ENCODE results near the gene THAP11. TPM values are rescaled to one million over a fixed set of nuclear protein-coding genes. Genes with fewer than 3 reads are reported as not detected.

The THAP11 gene
- 61.6 and 65.5 TPM in 2 replicates for total RNA-seq (2014; rRNA removed)
- 19.5 TPM for polyA plus RNA-seq (2012)

DNA sequence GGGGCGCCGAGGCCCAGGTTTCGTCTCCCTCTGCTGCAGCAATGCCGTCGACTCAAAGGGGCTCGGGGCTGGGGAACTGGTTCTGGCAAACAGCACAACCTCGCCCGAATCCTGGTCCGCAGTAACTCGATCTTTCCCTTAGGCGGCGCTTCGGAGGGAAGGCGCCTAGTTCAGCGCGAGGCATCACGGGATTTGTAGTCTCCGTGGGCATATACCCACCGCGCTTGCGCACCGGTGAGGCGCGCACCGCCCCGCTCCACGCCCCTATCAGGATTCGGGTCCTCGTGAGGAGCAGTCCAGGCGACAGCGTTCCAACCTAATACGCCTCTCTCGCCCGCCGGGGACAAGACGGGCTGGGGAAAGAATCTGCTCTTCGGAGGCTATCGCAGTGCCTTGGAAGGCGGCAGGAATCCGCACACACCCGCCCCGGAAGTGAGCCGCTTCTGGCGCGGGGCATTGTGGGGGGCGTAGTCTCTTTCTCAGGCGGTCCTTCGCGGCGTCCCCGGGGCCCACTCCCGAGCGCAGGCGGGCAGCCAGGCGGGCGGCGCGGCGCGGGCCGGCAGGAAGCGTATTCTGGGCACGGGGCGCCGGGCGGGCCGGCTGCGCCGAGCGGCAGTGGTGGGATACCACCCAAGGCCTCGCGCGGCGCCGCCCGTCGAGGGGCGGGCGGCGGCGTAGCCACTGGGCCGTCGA lies at the start of gene THAP11:
Gene THAP11, plus strand, starts transcription at position 505 of the 693 bp plus-strand sequence. CDS start 235 bp downstream, outside the sequence.
- peak; percentile 92 for DNase-seq (ENCODE audit: low read depth)

DNA sequence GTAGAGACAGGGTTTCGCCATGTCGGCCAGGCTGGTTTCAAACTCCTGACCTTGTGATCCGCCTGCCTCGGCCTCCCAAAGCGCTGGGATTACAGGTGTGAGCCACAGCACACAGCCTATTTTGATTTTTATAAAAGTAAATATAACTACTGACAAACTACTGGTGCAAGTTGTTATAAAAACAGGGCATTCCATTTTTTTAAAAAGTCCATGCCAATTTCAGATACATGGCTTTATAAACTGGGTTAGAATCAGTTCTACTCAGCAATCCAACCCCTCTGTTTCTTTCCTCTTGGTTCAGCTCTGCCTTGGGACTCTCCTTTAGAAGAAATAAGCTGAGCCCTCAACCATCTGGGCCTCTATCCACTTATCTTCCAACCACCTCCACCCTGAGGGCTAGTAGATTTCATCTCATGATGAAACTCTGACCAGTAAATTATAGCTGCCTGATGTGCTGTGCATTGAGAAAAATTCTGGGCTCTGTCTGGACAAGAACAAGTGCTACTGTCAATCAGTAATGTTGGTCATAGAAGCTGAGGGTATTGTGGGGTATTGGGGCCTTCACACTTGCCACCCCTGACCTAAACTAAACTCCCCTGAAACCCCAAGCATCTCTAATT lies 45.9 kb upstream of the THAP11 start:
- peak; percentile 11 for DNase-seq (ENCODE audit: low read depth)

DNA sequence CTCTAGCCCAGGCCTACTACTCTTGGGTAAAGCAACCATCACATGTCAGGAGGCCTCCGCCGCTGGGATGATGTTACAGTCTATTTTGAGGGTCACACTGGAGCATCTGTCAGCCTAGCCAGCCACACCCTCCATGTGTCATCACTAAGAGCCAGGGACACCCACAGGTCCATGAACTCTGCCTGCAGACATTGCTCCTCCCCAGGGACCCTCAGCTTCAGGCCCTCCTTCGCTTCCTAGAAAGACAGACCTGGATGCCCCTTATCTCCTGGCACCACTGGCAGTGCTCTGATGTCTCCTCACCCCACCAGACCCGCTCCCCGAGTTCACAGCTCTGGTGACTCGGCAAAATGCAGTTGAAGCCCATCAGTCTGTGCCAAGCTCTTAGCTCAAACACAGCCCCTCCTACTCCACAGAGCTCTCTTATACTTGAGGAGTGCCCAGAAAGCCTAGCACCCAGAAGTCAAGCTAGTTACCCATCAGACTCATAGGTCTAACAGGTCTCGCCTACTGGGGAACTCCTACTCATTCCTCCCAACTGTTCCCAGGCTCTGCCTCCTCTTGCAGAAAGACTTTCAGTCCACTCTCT lies 41.7 kb upstream of the THAP11 start:
- DNase-seq (ENCODE audit: low read depth), result peak; percentile 32

DNA sequence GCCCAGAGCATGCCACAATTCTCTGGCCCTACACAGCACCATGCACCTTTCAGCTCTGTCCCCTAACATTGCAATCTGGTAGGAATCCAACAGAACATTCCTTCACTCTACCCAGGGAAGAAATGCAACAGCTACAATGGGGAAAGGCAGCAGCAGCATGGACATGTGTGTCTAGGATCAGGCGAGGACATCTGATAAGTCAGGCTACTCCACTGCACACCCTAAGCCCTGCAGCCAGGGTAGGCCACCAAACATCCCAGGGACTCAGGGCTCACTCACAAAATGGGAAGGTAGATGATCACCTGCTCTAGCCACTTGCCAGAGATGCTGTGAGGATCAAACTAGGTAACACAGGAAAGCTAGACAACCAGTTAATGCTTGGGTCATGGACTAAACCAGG lies 40.9 kb upstream of the THAP11 start:
- no peak for DNase-seq (ENCODE audit: low read depth)

DNA sequence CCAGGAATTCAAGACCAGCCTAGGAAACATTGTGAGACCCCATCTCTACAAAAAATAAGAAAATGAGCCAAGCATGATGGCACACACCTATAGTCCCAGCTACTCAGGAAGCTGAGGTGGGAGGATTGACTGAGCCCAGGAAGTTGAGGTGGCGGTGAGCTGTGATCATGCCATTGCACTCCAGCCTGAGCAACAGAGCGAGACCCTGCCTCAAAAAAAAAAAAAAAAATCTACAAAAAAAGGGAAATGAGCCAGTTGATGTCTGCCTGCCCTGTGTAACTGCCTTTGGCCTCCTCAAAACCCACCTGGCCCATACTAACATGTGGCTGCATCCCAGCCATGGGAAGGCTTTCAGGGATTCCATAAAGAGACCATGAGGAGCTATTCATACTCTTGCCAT lies 40.2 kb upstream of the THAP11 start:
- no peak for DNase-seq (ENCODE audit: low read depth)

DNA sequence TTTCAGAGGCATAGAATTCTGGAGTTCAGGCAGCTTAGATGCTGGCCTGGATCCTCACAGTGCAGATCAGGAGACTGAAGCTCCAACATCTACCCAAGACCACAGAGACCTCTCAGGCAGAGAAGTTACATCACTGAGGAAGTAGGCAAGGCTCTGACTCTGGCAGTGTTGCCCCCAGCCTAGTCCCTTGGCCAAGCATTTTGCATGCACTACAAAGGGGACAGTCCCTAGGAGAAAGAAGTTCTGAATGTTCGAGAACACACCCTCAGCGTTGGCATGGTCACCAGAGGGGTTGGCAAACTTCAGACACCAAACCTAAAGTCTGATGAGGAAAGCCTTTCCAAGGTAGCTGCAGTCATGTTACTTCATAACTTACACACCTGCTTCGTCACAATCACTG lies 38.2 kb upstream of the THAP11 start:
- no peak for DNase-seq (ENCODE audit: low read depth)

DNA sequence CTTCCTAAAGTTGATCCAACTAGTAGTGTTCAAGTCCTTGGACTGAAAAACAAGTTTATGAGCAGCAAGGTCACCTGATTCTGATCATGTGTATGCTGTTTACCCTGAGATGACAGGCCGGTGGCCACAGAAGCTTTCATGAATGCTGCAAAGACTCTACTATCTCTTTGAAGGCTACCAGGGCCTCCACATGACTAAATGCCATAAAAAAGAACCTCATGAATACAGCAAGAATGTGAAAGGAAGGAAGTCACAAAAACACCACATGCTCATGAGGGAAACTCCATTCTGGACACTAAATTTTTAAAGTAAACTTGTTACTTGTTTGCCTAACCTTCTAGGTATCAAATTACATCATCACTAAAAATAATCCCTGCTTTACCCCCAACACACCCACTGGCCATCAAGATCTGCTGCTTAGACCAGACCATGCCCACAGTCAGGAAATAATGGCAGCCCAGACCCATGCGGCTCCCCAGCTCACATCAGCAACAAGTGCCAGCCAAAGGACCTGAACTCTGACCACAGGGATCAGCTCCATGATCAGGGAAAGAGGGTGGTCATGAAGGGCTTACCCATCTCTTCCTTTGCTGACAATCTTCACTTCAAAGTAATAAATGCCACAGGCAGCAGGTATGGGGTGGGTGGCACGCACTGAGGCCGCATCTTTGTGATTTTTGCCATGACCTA lies 37.1 kb upstream of the THAP11 start:
- no peak for DNase-seq (ENCODE audit: low read depth)

DNA sequence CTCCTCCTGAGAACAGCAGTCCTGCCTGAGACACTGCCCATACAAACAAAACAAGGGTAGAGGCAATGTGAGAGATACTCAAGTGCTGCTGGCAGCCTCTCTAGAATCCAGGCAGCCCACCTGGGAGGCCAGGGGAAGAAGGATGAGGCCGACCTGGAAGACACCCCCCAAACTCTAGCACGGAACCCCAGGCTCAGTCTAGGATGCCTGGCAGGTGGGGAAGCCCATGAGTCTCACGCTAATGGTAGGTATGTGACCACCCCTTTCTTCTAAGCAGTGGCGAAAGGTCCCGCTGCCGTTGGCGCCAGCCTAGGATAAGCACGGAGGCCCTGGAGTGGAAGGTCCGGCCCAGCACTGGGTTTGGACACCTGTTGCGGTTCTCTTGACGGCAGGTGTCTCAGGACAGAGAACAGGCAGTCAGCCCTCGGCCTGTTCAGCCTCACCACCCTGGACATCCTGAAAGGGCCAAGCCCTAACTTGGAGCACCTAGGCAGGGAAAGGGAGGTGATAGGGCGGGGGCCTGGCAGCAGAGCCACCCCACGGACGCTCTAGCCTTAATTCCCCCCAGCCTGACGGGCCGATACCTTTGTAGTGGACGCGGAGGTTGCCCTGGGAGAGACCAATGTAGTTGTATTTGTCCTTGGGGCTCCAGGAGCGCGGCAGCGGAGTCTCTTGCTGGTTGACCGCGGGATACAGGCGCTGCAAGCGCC lies 36.2 kb upstream of the THAP11 start:
- peak; percentile 17 for DNase-seq (ENCODE audit: low read depth)

DNA sequence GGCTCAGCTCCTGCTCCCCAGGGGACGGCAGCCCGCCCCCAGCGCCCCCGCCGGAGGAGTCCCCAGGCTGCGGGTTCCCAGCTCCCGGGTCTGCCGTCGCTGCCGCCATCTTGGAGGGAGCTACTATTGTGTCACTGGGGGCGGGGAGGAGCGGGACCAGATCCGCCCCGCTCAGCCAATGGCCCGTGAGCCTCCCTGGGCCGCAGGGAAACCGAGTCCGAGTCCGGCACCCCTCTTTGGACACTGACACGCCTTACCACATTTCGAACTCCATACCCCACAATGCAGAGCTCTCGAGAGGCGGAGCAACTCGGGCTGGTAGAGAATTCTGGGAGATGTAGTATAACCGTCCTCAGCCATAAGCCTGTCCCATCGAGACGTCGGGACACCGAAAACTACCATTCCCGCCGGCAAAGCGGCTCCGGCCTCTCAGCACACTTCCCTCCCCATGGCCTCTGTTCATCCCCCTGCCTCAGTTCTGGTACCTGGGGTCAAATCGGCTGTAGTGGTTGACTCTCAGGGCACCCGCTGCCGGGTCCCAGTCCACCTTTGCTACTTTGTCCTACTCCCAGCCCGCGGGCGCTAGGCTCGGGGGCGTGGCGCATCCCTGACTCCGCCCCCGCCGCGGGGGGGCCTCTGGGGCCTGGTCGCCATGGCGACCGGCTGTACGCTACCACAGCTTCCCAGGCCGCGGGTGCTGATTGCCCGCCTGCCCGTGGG lies 35.5 kb upstream of the THAP11 start, which contains the start of the genes RANBP10 and TSNAXIP1:
Gene RANBP10, minus strand, starts transcription at position 133 of the 720 bp plus-strand sequence. Its CDS starts 24 bp downstream, at position 109.
Gene TSNAXIP1, plus strand, starts transcription at position 462 of the 720 bp plus-strand sequence. CDS start 261 bp downstream, outside the sequence.
- DNase-seq (ENCODE audit: low read depth), result peak; percentile 100

DNA sequence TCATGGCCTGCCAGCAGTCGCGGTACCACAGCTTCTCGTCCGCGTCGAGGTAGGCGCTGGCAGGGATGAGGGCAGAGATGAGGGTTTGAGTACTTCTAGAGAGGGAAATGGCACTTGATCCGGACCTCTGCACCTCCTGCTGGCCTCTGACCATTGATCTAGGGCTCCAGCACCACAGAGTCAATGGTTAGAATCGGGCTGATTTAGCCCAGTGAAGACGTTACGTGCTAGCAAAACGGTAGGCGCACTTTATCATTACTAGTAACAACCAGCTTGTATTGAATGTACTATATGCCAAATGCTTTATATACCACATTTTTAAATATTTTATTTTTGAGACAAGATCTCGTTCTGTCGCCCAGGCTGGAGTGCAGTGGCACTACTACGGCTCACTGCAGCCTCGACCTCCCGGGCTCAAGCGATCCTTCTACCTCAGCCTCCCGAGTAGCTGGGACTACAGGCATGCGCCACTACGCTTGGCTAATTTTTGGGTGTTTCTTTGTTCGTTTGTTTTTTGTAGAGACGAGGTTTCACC lies 34.9 kb upstream of the THAP11 start:
- DNase-seq (ENCODE audit: low read depth), result no peak

DNA sequence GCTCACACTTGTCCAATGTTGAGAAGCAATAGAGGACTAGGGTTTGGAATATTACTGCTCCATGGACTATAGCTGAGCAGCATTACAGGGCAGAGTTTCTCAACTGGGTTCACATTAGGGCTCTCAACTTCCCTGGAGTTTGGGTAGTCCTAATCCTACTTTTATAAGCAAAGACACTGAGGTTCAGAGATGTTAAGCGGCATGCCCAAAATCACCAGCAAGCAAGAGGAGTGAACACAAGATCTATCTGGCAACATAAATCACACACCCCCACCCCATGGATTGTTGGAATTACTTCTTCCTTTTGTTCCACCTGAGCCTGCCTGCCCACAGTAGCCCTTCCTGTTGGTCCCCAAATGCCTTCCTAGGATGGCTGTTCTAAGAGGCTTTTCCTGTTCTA lies 30.2 kb upstream of the THAP11 start:
- no peak for DNase-seq (ENCODE audit: low read depth)

DNA sequence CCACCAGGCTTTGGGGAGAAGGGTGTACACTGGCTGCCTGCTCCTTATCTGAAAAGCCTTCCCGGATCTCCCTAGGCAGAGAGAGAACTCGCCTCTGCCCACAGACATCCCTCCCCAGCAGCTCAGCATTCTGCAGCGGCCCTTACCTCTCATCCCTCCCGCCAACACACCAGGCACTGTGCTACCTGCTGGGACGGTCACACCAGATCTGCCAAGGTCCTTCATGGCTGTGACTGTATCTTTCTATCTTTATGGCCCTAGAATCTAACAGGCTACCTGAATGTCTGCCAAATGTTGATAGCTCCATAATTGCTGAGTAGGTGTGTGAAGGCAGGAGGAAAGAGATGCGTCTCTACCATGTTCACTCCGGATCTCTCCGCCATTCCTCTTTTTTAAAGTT lies 27.6 kb upstream of the THAP11 start:
- no peak for DNase-seq (ENCODE audit: low read depth)

DNA sequence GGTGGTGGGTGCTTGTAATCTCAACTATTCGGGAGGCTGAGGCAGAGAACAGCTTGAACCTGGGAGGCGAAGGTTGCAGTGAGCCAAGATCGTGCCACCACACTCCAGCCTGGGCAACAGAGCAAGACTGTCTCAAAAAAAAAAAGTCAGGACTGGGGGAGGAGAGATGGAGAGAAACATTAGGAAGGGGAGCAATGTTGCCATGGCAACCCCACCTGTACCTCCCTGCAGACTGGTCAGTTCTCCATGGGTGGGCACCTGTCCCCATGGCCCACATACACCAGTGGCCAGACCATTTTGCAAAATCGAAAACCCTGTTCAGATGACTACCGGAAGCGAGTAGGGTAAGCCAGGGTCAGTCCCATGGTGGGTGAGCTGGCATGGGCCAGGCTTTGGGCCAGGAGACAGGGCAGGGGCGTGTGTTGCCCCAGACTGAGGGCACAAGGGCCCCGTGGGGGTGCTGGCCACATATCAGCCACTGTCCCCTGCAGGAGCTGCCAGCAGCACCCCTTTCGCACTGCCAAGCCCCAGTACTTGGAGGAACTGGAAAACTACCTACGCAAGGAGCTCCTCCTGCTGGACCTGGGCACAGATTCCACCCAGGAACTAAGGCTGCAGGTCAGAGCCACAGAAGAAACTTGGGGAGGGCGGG lies 21.4 kb upstream of the THAP11 start:
- no peak for DNase-seq (ENCODE audit: low read depth)

DNA sequence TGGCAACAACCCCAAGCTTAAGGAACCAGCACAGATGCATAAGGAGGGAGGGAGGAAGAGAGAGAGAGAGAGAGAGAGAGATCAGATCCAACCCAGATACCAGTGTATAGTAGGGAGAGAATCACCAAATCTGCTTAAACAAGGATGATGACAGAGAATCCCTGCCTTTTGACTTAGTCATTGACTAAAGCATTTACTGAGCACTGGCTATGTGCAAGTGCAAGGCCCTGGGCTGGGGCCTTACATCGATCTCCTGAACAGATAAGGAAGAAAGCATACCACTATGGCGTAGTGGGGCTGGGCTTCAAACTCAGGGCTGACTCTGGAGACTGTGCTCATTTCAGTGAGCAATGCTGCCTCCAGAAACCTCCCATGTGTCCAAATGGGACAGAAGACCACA lies 19.6 kb upstream of the THAP11 start:
- no peak for DNase-seq (ENCODE audit: low read depth)

DNA sequence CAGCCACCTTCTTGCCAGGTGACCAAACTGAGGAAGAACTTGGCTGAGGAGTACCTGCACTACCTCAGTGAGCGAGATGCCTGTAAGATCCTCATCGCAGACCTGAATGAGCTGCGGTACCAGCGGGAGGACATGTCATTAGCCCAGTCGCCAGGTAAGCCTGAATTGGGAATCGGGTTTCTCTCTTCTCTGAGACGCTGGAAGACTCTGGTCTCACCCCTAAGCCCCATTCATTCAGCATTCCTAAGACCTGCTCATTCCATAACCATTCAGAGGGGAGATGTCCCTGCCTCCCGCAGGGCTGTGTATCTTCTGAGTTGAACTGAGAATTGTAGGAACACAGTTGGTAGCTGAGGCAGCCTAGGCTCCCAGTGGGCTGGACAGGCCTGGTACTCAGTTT lies 17.0 kb upstream of the THAP11 start:
- no peak for DNase-seq (ENCODE audit: low read depth)

DNA sequence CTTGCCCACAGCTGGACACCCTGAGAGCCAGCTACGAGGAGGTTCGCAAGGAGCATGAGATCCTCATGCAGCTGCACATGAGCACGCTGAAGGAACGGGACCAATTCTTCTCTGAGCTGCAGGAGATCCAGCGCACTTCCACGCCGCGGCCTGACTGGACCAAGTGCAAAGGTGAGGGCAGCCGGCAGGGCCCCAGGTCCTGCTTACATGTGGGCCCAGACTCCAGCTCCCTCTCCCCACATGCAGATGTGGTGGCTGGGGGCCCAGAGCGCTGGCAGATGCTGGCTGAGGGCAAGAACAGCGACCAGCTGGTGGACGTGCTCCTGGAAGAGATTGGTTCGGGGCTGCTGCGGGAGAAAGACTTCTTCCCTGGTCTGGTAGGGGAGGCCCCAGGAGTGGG lies 16.2 kb upstream of the THAP11 start:
- DNase-seq (ENCODE audit: low read depth), result no peak

DNA sequence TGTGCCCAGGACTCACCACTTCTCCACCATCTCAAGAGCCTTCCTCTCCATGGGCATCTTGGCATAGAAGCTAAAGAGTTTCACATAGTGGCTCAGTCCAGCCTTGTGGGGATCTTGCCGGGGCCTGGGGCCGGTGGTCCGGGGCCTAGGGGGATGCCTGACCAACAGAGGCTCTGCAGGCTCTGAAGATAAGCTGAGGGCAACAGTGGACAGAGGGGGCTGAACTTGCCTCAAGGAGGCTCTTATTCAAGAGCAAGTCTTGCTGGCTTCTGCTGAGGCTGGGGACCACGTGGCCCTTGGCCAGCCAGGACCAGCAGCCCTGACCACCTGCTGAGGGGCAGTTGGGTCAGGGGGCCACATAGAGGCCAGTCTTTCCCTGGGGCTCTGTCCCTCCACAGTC lies 13.5 kb upstream of the THAP11 start:
- no peak for DNase-seq (ENCODE audit: low read depth)

DNA sequence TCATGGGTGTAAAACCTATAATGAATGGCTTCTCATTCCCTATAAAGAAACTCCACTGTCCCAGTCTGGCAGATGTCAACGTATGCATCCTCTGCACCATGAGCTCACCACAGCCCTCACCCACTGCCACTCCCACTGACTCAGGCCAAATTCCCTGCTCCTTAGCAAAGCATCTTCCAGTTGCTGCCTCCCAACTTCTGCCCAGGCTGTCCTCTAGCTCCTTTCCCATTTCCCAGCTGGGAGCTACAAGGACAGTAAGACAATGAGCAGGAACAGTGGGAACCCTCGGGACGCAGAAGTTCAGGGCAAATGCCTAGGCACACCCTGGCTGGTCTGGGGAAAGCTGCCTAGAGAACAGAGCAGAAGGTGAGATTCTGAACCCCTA lies 9.1 kb upstream of the THAP11 start:
- peak; percentile 73 for DNase-seq (ENCODE audit: low read depth)

DNA sequence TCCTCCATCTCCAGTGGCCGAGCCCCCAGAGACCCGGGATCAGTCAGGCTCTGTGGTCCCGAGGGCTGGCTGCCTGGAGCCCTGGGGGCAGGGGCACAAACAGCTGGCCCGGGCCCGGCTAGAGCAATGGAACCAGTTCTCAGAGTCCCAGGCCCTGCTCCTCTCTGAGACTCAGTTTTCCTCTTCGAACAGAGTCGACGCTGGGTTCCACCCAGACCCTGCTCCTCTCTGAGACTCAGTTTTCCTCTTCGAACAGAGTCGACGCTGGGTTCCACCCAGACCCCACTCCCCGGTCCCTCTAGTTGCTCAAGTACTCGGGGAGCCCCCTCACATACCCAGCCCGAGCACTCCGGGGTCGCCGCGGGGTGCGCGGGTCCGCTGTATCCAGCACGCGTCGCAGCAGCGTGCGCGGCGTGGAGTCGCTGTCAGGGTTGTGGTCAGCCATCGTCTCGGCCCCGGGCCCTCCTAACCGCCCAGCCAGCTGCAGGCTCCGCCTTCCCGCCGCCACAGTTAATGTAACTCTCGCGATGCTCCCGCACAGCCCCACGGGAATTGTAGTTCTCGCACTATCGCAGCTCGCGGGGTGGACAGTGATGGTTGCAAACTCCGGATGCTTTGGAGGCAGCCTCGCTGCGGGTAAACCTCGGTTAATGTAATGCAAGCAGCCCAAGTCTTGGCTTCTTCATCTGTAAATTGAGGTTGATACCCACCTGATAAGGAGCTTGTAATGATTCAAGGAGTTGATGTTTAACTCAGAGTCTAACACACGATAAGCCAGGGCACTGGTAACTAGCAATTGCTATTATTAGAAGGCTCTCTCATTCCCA lies 8.5 kb upstream of the THAP11 start:
- DNase-seq (ENCODE audit: low read depth), result peak; percentile 86
